ENCODE data around the gene PKP3.

PKP3 gene

GRCh38 chr11:380095-380480, 13.9 kb upstream of the PKP3 start:
- DNase-seq: no peak
- Histone ChIP-seq H3K4me3 (ENCODE audit: low read depth, low read length) (no peak overlapping the region), H3K27me3 (ENCODE audit: insufficient read depth, low read depth, severe bottlenecking) (no peaks in the 10 kb centered on the region), H3K27ac (no peak overlapping the region), H3K9me3 (ENCODE audit: severe bottlenecking) (no peaks in the 10 kb centered on the region), H3K36me3 (peaks cover 59% of the 10 kb centered on the region)
- no peak for TF ChIP-seq CTCF (IDR thresholded peaks at IDR 0.05; ENCODE audit: low read depth, low read length)

- no peaks in the 10 kb centered on the region for H3K9me3 ChIP-seq (ENCODE audit: severe bottlenecking)
- TF ChIP-seq CTCF (IDR thresholded peaks at IDR 0.05; ENCODE audit: low read depth, low read length): no peak
- H3K36me3 ChIP-seq: peaks cover 55% of the 10 kb centered on the region
- no peak overlapping the region for H3K4me3 ChIP-seq (ENCODE audit: low read depth, low read length)
- no peaks in the 10 kb centered on the region for H3K27me3 ChIP-seq (ENCODE audit: insufficient read depth, low read depth, severe bottlenecking)
- H3K27ac ChIP-seq: no peak overlapping the region
- no peak for DNase-seq
These were observed 13.5 kb upstream of the PKP3 start for GRCh38 chr11:380491-380890.

- H3K36me3 ChIP-seq: peaks cover 52% of the 10 kb centered on the region
- H3K9me3 ChIP-seq (ENCODE audit: severe bottlenecking): peaks cover 4% of the 10 kb centered on the region
- H3K27ac ChIP-seq: no peak overlapping the region
- no peak for DNase-seq
- TF ChIP-seq CTCF (IDR thresholded peaks at IDR 0.05; ENCODE audit: low read depth, low read length): no peak
- H3K27me3 ChIP-seq (ENCODE audit: insufficient read depth, low read depth, severe bottlenecking): no peaks in the 10 kb centered on the region
- no peak overlapping the region for H3K4me3 ChIP-seq (ENCODE audit: low read depth, low read length)
These were observed 13.0 kb upstream of the PKP3 start for GRCh38 chr11:380996-381395.

GRCh38 chr11:381501-382072, 12.4 kb upstream of the PKP3 start:
- no peak for TF ChIP-seq CTCF (IDR thresholded peaks at IDR 0.05; ENCODE audit: low read depth, low read length)
- no peak overlapping the region for H3K27ac ChIP-seq
- peaks cover 52% of the 10 kb centered on the region for H3K36me3 ChIP-seq
- peaks cover 10% of the 10 kb centered on the region for H3K9me3 ChIP-seq (ENCODE audit: severe bottlenecking)
- no peak overlapping the region for H3K4me3 ChIP-seq (ENCODE audit: low read depth, low read length)
- H3K27me3 ChIP-seq (ENCODE audit: insufficient read depth, low read depth, severe bottlenecking): no peaks in the 10 kb centered on the region
- no peak for DNase-seq

GRCh38 chr11:382081-382629, 11.9 kb upstream of the PKP3 start:
- DNase-seq: no peak
- Histone ChIP-seq H3K27ac (no peak overlapping the region), H3K36me3 (peaks cover 48% of the 10 kb centered on the region), H3K9me3 (ENCODE audit: severe bottlenecking) (peaks cover 14% of the 10 kb centered on the region), H3K4me3 (ENCODE audit: low read depth, low read length) (no peak overlapping the region), H3K27me3 (ENCODE audit: insufficient read depth, low read depth, severe bottlenecking) (no peaks in the 10 kb centered on the region)
- no peak for TF ChIP-seq CTCF (IDR thresholded peaks at IDR 0.05; ENCODE audit: low read depth, low read length)

- peaks cover 14% of the 10 kb centered on the region for H3K9me3 ChIP-seq (ENCODE audit: severe bottlenecking)
- no peaks in the 10 kb centered on the region for H3K27me3 ChIP-seq (ENCODE audit: insufficient read depth, low read depth, severe bottlenecking)
- no peak overlapping the region for H3K4me3 ChIP-seq (ENCODE audit: low read depth, low read length)
- no peak for DNase-seq
- peaks cover 37% of the 10 kb centered on the region for H3K36me3 ChIP-seq
- H3K27ac ChIP-seq: peak overlapping the region; percentile 19; the same call in 1 of the 2 replicates
- TF ChIP-seq CTCF (IDR thresholded peaks at IDR 0.05; ENCODE audit: low read depth, low read length): no peak
These were observed 10.6 kb upstream of the PKP3 start for GRCh38 chr11:383431-383830.

All from WERI-Rb-1 (cell line).